CD4-positive, alpha-beta T cell (primary cell): ENCODE data around the gene NAPSA. TPM values are rescaled to one million over a fixed set of nuclear protein-coding genes. Genes with fewer than 3 reads are reported as not detected.

ENCODE experiments used
- ATAC-seq: fragments of 200-7000 bp; cut with Tn5 transposase; one replicate; pipeline ENCODE4 v1.10.0; 2022; ENCODE audit warnings: mild to moderate bottlenecking; ENCODE audit not compliant: poor library complexity
- CTCF ChIA-PET: fragments of 350-600 bp; sonication (Branson Sonifier 250); formaldehyde crosslinking; loops from one replicate; lab custom pipeline; 2021; ENCODE audit warnings: antibody characterized with exemption, inconsistent platforms; lab: Charles Lee
- POLR2A ChIA-PET: fragments of 350-600 bp; sonication (Branson Sonifier 250); formaldehyde crosslinking; loops from one replicate; lab custom pipeline; 2021; ENCODE audit warnings: antibody characterized with exemption, inconsistent platforms; lab: Charles Lee
- DNase-seq, 14 experiments: peaks; one replicate each; pipeline ENCODE4 v3.0.0-alpha.2; 2013 to 2020; ENCODE audit warnings: mixed read lengths in 2 of 14
- H3K27ac ChIP-seq, 2 donors: one replicate each; pipeline versions ENCODE4 v1.5.1 to v1.7.0; 2013; ENCODE audit warnings: low read length in 2 of 2, low read depth in 1 of 2, mild to moderate bottlenecking in 1 of 2
- H3K27me3 ChIP-seq, 2 experiments: 1 replicate in 1 of 2; 2 replicates in 1 of 2; pipeline versions ENCODE4 v1.6.1 to v1.7.0; 2013; ENCODE audit warnings: low read length in 2 of 2, control low read depth in 1 of 2, mild to moderate bottlenecking in 1 of 2, moderate library complexity in 1 of 2; ENCODE audit not compliant: insufficient read depth in 2 of 2, control insufficient read depth in 1 of 2
- H3K36me3 ChIP-seq: one replicate; pipeline ENCODE4 v1.6.1; 2013; ENCODE audit warnings: low read length, control low read depth; ENCODE audit not compliant: insufficient read depth
- H3K4me1 ChIP-seq: one replicate; pipeline ENCODE4 v1.6.1; 2013; ENCODE audit warnings: low read length, control low read depth; ENCODE audit not compliant: insufficient read depth
- H3K4me3 ChIP-seq: one replicate; pipeline ENCODE4 v1.5.1; 2013; ENCODE audit warnings: mild to moderate bottlenecking, low read length, moderate library complexity
- H3K9me3 ChIP-seq, 2 experiments: 1 replicate in 1 of 2; 2 replicates in 1 of 2; pipeline versions ENCODE4 v1.6.1 to v1.7.0; 2013; ENCODE audit warnings: low read length in 2 of 2, mild to moderate bottlenecking in 2 of 2, control low read depth in 1 of 2, moderate library complexity in 1 of 2; ENCODE audit not compliant: control insufficient read depth in 1 of 2, insufficient read depth in 1 of 2
- H3K27ac Mint-ChIP-seq: one replicate; pipeline ENCODE4 v1.8.0; 2020; ENCODE audit warnings: mixed read lengths
- H3K27me3 Mint-ChIP-seq: one replicate; pipeline ENCODE4 v1.8.0; 2021; ENCODE audit warnings: mixed read lengths
- H3K36me3 Mint-ChIP-seq: one replicate; pipeline ENCODE4 v1.8.0; 2021; ENCODE audit warnings: low read depth, mixed read lengths
- H3K4me1 Mint-ChIP-seq: one replicate; pipeline ENCODE4 v1.8.0; 2021; ENCODE audit warnings: low read depth, mixed read lengths
- H3K4me3 Mint-ChIP-seq: one replicate; pipeline ENCODE4 v1.8.0; 2020; ENCODE audit warnings: mild to moderate bottlenecking, mixed read lengths
- H3K9me3 Mint-ChIP-seq: one replicate; pipeline ENCODE4 v1.8.0; 2020; ENCODE audit warnings: mixed read lengths
- CTCF ChIP-seq: fragments of 200-600 bp; IDR thresholded peaks from one replicate; pipeline ENCODE4 v1.8.0; 2022; ENCODE audit warnings: antibody characterized with exemption, mild to moderate bottlenecking
- intact Hi-C, 2 experiments: fragments of 100-400 bp; cut with DNase I in 1 of 2; cut with micrococcal nuclease in 1 of 2; formaldehyde crosslinking; loops; one replicate each; pipeline versions ENCODE4 v1.15.1 to v1.9.0; 2023 to 2025; cut with DNase I, micrococcal nuclease
- total RNA-seq, 174 experiments: library from RNA in 2 of 174; stranded (reverse) in 2 of 174; gene quantifications; one replicate each; pipeline ENCODE4 v1.2.3 and lab custom pipeline; 2021 to 2026

The NAPSA gene
- total RNA-seq, 2 experiments from 2014 or later: 0.61 to 0.91 TPM

- no peaks in the 10 kb centered on the region for H3K9me3 ChIP-seq
- ATAC-seq (no peak), DNase-seq (no peak)
- no peak overlapping the region for H3K27ac ChIP-seq
- POLR2A ChIA-PET: no interaction called here
- Mint-ChIP-seq H3K4me3 (peak overlapping the region; percentile 60), H3K9me3 (no peaks in the 10 kb centered on the region), H3K27ac (peak overlapping the region; percentile 42), H3K36me3 (peaks cover 36% of the 10 kb centered on the region), H3K4me1 (peaks cover 32% of the 10 kb centered on the region), H3K27me3 (peaks cover 6% of the 10 kb centered on the region)
- peaks cover 19% of the 10 kb centered on the region for H3K4me1 ChIP-seq
- H3K4me3 ChIP-seq: no peak overlapping the region
- intact Hi-C loops: no loop called here
- CTCF ChIA-PET: no interaction called here
- peaks cover 7% of the 10 kb centered on the region for H3K36me3 ChIP-seq
- no peaks in the 10 kb centered on the region for H3K27me3 ChIP-seq
- no peak for TF ChIP-seq CTCF
Measured at GRCh38 chr19:50387868-50388245, 22.4 kb upstream of the NAPSA start.

GRCh38 chr19:50387176-50387867, 21.9 kb upstream of the NAPSA start:
- Mint-ChIP-seq H3K4me1 (peaks cover 32% of the 10 kb centered on the region), H3K9me3 (no peaks in the 10 kb centered on the region), H3K27me3 (peaks cover 6% of the 10 kb centered on the region), H3K36me3 (peaks cover 40% of the 10 kb centered on the region), H3K4me3 (peak overlapping the region; percentile 60), H3K27ac (peak overlapping the region; percentile 42)
- DNase-seq: peak in 2 of 14 experiments; percentile 44 to 57
- intact Hi-C loops: no loop called here
- H3K4me1 ChIP-seq: peaks cover 19% of the 10 kb centered on the region
- H3K36me3 ChIP-seq: peaks cover 12% of the 10 kb centered on the region
- no peak for TF ChIP-seq CTCF
- no peak for ATAC-seq
- ChIA-PET CTCF (no interaction called here), POLR2A (no interaction called here)
- H3K4me3 ChIP-seq: no peak overlapping the region
- H3K9me3 ChIP-seq: no peaks in the 10 kb centered on the region
- H3K27me3 ChIP-seq: no peaks in the 10 kb centered on the region
- H3K27ac ChIP-seq: no peak overlapping the region

- ATAC-seq: no peak
- CTCF ChIA-PET: interaction anchor here (0.7 to 1.5 kb wide), 2 partner anchors 18 to 60 kb away, joined by 3 read pairs; no protein-coding TSS in a partner anchor
- peak overlapping the region; percentile 42 to 70 for H3K27ac ChIP-seq
- Mint-ChIP-seq H3K4me3 (peak overlapping the region; percentile 96), H3K27ac (peak overlapping the region; percentile 90), H3K36me3 (peaks cover 62% of the 10 kb centered on the region), H3K9me3 (no peaks in the 10 kb centered on the region), H3K27me3 (peaks cover 6% of the 10 kb centered on the region), H3K4me1 (peaks cover 38% of the 10 kb centered on the region)
- peak in 1 of 14 experiments; percentile 29 for DNase-seq
- H3K27me3 ChIP-seq: no peaks in the 10 kb centered on the region
- TF ChIP-seq CTCF: no peak
- H3K4me1 ChIP-seq: peaks cover 19% of the 10 kb centered on the region
- POLR2A ChIA-PET: interaction anchor here (0.6 to 2.4 kb wide), 12 partner anchors 9 to 340 kb away, joined by 3 to 29 read pairs (median 4); partner anchors contain the start of genes JOSD2 and NR1H2
- peak overlapping the region; percentile 66 for H3K4me3 ChIP-seq
- intact Hi-C loops: loop anchor here in 1 of 2 experiments (1.0 to 2.0 kb wide), 5 partner anchors 9 to 420 kb away; partner anchors contain the start of genes JOSD2 and NR1H2
- peaks cover 35% of the 10 kb centered on the region for H3K36me3 ChIP-seq
- H3K9me3 ChIP-seq: no peaks in the 10 kb centered on the region
Measured at GRCh38 chr19:50384685-50385535, 19.5 kb upstream of the NAPSA start.
